ENCODE measurements around the gene BLCAP. TPM values are rescaled to one million over a fixed set of nuclear protein-coding genes. Genes with fewer than 3 reads are reported as not detected.
A peak's percentile ranks its signal among the peaks of the same experiment; 100 is the strongest.

BLCAP gene
- total RNA-seq, 6 experiments from 2014 or later: 32.7 to 75.5 (median 47.8) TPM

- H3K27ac ChIP-seq: no peak overlapping the region
- no peaks in the 10 kb centered on the region for H3K36me3 ChIP-seq
- peaks cover 0 to 6% (median 2%) of the 10 kb centered on the region in 4 donors for H3K4me1 ChIP-seq
- no peak overlapping the region for H3K4me3 ChIP-seq
- DNase-seq (peak in 1 of 3 donors; percentile 28), ATAC-seq (no peak)
- intact Hi-C loops (cut with DNase I): loop anchor here in 1 of 2 donors (5.0 to 10.0 kb wide), 2 partner anchors 260 to 337 kb away; no protein-coding TSS in a partner anchor
- no peaks in the 10 kb centered on the region for H3K9me3 ChIP-seq
- H3K27me3 ChIP-seq: no peaks in the 10 kb centered on the region
- 100% methylated on average over 1 of the region's 3 CpGs for WGBS (ENCODE audit: insufficient coverage, low coverage, low lambda C conversion rate, missing lambda C conversion rate)
- TF ChIP-seq CTCF (IDR thresholded peaks at IDR 0.05) (no peak), POLR2A (IDR thresholded peaks at IDR 0.05) (no peak)
Observed at GRCh38 chr20:37531856-37532255, 4.2 kb upstream of the BLCAP start.

DNA sequence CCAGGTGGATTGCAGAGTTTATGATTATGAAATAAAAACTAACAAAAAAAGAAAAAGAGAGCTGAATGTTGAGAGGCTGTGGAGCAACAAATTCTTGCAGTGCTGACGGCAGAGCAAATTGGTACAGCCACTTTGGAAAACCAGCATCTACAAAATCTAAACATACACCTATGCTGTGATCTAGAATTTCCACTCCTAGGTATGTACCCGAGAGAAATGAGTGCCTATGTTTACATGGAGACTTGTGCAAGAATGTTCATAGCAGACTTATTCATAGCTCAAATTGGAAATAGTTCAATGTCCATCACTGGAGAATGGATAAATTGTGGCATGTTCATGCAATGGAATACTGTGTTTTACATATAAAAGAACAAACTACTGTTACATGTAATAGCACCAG, 3.0 kb upstream of the BLCAP start:
- Histone ChIP-seq H3K27me3 (no peaks in the 10 kb centered on the region), H3K27ac (no peak overlapping the region), H3K36me3 (no peaks in the 10 kb centered on the region), H3K4me1 (peaks cover 0 to 9% (median 4%) of the 10 kb centered on the region in 4 donors), H3K9me3 (no peaks in the 10 kb centered on the region), H3K4me3 (no peak overlapping the region)
- 63% methylated on average over 2 of the region's 2 CpGs for WGBS (ENCODE audit: insufficient coverage, low coverage, low lambda C conversion rate, missing lambda C conversion rate)
- intact Hi-C loops (cut with DNase I): loop anchor here in 1 of 2 donors (5.0 to 10.0 kb wide), 2 partner anchors 258 to 336 kb away; no protein-coding TSS in a partner anchor
- ATAC-seq (no peak), DNase-seq (no peak)
- TF ChIP-seq POLR2A (IDR thresholded peaks at IDR 0.05) (no peak), CTCF (IDR thresholded peaks at IDR 0.05) (no peak)

DNA sequence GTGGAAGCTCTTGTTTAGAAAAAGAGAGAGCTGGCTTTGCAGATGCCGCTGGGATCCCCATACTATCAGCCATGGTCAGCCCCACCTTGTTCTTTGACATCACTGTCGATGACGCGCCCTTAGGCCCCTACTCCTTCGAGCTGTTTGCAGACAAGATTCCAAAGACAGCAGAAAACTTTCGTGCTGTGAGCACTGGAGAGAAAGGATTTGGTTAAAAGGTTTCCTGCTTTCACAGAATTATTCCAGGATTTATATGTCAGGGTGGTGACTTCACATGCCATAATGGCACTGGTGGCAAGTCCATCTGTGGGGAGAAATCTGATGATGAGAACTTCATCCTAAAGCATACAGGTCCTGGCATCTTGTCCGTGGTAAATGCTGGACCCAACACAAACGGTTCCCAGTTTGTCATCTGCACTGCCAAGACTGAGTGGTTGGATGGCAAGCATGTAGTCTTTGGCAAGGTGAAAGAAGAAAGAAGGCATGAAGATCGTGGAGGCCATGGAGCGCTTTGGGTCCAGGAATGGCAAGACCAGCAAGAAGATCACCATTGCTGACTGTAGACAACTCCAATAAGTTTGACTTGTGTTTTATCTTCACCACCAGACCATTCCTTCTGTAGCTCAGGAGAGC, 2.4 kb upstream of the BLCAP start:
- H3K4me1 ChIP-seq: peaks cover 0 to 15% (median 7%) of the 10 kb centered on the region in 4 donors
- 83% methylated on average over 2 of the region's 10 CpGs for WGBS (ENCODE audit: insufficient coverage, low coverage, low lambda C conversion rate, missing lambda C conversion rate)

DNA sequence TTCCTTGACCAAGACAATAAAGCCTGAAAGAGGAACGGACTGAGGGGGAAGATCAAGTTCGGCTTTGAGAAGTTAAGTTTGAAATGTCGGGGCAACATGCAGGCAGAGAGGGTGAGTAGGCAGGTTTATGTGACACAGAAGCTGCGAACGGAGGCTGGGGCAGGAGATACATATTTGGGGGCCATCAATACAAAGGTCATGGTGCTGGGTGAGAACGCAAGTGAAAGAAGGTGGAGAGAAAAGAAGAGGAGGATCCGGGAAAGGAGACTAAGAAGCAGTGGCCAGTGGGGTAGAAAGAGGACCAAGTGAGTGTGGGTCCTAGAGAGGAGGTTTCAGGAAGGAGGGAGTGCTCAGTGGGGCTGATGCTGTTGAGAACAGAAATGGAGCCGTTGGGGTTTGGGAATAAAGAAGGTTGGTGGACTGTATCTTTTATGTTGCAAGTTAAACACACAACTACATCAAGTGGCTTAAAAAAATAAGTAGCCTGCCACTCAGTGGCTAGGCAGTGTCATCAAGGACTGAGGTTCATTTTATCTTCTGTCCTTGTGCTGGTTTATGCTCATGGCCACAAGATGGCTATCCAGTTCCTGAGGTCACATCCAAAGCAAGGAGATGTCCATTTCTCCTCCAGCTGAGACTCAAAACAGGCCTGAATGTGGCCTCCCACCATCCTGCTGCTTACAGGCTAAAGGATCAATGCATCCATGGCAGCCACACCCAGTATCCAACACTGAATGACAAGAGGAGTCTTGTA, 1.7 kb upstream of the BLCAP start:
- TF ChIP-seq CTCF (IDR thresholded peaks at IDR 0.05) (no peak), POLR2A (IDR thresholded peaks at IDR 0.05) (no peak)
- DNase-seq (peak in 1 of 3 donors; percentile 32), ATAC-seq (no peak)
- peaks cover 0 to 21% (median 10%) of the 10 kb centered on the region in 4 donors for H3K4me1 ChIP-seq
- no peak overlapping the region for H3K27ac ChIP-seq
- intact Hi-C loops (cut with DNase I): loop anchor here (5.0 to 10.0 kb wide), 2 partner anchors 135 to 137 kb away; no protein-coding TSS in a partner anchor
- H3K36me3 ChIP-seq: no peaks in the 10 kb centered on the region
- WGBS (ENCODE audit: insufficient coverage, low coverage, low lambda C conversion rate, missing lambda C conversion rate): 80% methylated on average over 8 of the region's 8 CpGs
- H3K9me3 ChIP-seq: no peaks in the 10 kb centered on the region
- no peaks in the 10 kb centered on the region for H3K27me3 ChIP-seq
- no peak overlapping the region for H3K4me3 ChIP-seq

More for the DNA sequence above, 2.4 kb upstream of the BLCAP start:
- intact Hi-C loops (cut with DNase I): loop anchor here (5.0 to 10.0 kb wide), 4 partner anchors 135 to 335 kb away; no protein-coding TSS in a partner anchor
- Histone ChIP-seq H3K27ac (no peak overlapping the region), H3K36me3 (no peaks in the 10 kb centered on the region), H3K27me3 (no peaks in the 10 kb centered on the region), H3K4me3 (no peak overlapping the region), H3K9me3 (no peaks in the 10 kb centered on the region)
- no peak for DNase-seq
- no peak for TF ChIP-seq POLR2A (IDR thresholded peaks at IDR 0.05)
- ATAC-seq: no peak

Data from right lobe of liver (tissue), 6 donors.